Spleen (tissue), 7 donors: Measurements from ENCODE around the gene RAB3B.

Experiments used
- POLR2A ChIP-seq, 3 donors: fragments of 450-650 bp; IDR thresholded peaks; one replicate each; pipeline ENCODE4 v1.5.1; 2017; ENCODE audit warnings: antibody characterized with exemption in 3 of 3, mild to moderate bottlenecking in 1 of 3
- POLR2AphosphoS5 ChIP-seq, 3 donors: sonication (generic); formaldehyde crosslinking; IDR thresholded peaks; one replicate each; pipeline ENCODE4 v1.5.1; 2017; ENCODE audit warnings: antibody characterized with exemption in 3 of 3
- TF ChIP-seq, protein P1 (sequence below), 11 experiments: fragments of 200-600 bp in 7 of 11; fragments of 450-650 bp in 4 of 11; sonication (generic) in 4 of 11; IDR thresholded peaks in 8 of 11; conservative IDR thresholded peaks in 3 of 11; 1 replicate in 7 of 11; 2 replicates in 4 of 11; pipeline versions ENCODE4 v1.4.0 to v1.8.0; 2016 to 2021; ENCODE audit warnings: antibody characterized with exemption in 11 of 11, inconsistent platforms in 4 of 11, mild to moderate bottlenecking in 1 of 11
- donor health status: DM: no; HTN: no; CAD: no; lungs with moderate emphysema.
- donor health status: DM: no; HTN: no; CAD: no.
- donor health status: DM: no; HTN: no; CAD: no.

DNA sequence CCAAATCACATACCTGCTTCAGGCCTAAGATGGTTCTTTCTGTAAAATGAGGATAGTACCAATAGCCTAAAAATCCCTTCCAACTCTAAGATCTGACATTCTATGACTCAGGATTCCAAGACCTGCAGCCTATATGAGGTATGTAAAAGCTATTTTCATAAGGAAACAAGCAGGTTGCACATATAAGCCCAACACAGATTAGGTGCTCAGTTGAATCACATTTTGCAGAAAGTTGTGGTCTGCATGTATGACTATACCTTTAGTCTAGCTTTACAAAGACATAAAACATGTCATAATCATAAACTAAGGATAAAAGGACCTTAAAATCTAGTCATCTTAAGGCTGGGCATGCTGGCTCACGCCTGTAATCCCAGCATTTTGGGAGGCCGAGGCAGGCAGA lies 35.8 kb upstream of the RAB3B start:
- no peak for TF ChIP-seq POLR2AphosphoS5 (IDR thresholded peaks at IDR 0.05)
- TF ChIP-seq, protein P1, sequence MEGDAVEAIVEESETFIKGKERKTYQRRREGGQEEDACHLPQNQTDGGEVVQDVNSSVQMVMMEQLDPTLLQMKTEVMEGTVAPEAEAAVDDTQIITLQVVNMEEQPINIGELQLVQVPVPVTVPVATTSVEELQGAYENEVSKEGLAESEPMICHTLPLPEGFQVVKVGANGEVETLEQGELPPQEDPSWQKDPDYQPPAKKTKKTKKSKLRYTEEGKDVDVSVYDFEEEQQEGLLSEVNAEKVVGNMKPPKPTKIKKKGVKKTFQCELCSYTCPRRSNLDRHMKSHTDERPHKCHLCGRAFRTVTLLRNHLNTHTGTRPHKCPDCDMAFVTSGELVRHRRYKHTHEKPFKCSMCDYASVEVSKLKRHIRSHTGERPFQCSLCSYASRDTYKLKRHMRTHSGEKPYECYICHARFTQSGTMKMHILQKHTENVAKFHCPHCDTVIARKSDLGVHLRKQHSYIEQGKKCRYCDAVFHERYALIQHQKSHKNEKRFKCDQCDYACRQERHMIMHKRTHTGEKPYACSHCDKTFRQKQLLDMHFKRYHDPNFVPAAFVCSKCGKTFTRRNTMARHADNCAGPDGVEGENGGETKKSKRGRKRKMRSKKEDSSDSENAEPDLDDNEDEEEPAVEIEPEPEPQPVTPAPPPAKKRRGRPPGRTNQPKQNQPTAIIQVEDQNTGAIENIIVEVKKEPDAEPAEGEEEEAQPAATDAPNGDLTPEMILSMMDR (IDR thresholded peaks at IDR 0.05 in 8 of 11, conservative IDR thresholded peaks at IDR 0.05 in 3 of 11), result no peak
- no peak for TF ChIP-seq POLR2A (IDR thresholded peaks at IDR 0.05)
